HEK293T (cell line): ENCODE results near the gene ERGIC3.

ENCODE experiments used
- ARNT ChIP-seq: fragments of 450-650 bp; IDR thresholded peaks from 2 replicates; pipeline ENCODE4 v1.6.1; 2017; ENCODE audit warnings: mild to moderate bottlenecking
- TARDBP ChIP-seq: fragments of 450-650 bp; IDR thresholded peaks from 2 replicates; pipeline ENCODE4 v1.6.1; 2016

DNA sequence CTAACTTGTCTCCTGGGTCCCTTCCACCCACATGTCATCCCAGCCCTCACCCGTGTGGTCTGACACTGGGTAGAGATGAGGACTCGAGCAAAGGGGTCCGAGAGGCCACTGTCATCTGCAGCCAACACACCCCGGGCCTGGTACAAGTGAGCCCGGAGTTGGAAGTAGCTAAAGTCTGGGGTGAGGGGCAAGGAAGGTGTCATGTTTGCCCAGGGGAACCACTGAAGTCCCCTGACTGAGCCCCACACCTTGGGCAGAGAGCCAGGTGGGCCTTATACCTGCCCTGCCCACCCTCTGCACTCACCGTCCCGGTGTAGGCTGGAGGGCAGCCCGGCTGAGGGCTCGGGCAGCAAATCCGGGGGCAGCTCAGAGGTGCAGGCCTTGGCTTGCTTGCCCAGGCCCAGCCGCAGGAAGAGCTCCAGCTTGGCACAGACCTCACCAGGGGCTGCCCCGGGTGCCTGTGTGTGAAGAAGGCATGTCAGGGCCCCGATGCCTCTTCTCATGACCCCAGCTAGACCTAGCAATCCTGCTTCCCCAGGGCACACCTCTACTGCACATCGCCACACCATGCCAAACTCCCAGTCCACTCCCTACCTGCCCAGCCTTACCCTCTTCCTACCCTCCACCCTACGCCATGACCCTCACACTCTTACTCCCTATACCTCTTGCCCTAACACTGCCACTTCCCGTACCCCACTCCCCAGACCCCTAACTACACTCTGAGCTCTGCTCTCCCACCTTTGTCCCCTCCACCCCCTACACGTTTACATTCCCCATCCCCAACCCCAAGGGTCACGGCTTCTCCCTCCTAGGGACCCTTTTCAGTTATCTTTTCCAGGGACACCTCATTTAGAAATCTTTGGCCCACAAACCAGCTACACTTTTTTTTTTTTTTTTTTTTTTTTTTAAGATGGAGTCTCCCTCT, 42.0 kb downstream of the ERGIC3 start:
- TF ChIP-seq TARDBP (no peak), ARNT (no peak)
